Fibroblast of skin of scalp (primary cell): ENCODE measurements around the gene MVP. TPM values are rescaled to one million over a fixed set of nuclear protein-coding genes. Genes with fewer than 3 reads are reported as not detected.
A peak's percentile ranks its signal among the peaks of the same experiment; 100 is the strongest.
"Not testable (repeated sequence)": the region's sequence is repeated elsewhere in the genome, so short reads cannot be mapped to it uniquely, and the experiment has no call there.

Source experiments
- DNase-seq: peaks from one replicate; pipeline ENCODE4 v3.0.0-alpha.2; 2013
- polyA plus RNA-seq, 2 experiments: library from polyadenylated mRNA; unstranded; fragments of 120-200 nt; gene quantifications; one replicate each; pipeline ENCODE4 v1.2.1, GENCODE V29; 2013; ENCODE audit not compliant: insufficient read length in 2 of 2

Gene MVP
- 162 TPM for polyA plus RNA-seq (2013, experiment 1 of 2; ENCODE audit: insufficient read length)
- polyA plus RNA-seq (2013, experiment 2 of 2; ENCODE audit: insufficient read length) = 146 TPM

DNA sequence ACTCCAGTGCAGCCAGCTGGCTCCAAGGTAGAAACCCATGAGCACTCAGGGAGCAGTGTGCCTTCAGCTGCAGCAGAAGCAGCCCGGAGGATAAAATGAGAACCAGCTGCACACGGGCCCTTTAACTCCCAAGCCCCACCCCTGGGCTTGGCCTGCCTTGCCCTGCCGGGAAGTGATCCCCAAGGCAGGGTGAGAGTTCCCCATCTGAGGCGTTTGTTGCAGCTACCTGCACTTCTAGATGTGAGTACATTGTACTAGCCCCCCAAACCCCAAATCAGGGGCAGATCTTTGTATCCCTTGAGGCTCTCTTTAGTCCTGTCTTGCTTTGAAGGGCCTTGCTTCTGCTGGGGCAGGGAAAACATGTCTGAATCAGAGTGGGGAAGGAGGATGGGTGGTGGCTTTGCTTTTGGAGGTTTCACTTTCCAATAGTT lies at the start of gene MVP:
TSS of gene MVP (plus strand) at position 192 of the 431 bp plus-strand sequence. CDS start 10,088 bp downstream, outside the sequence.
- peak; percentile 72 for DNase-seq

DNA sequence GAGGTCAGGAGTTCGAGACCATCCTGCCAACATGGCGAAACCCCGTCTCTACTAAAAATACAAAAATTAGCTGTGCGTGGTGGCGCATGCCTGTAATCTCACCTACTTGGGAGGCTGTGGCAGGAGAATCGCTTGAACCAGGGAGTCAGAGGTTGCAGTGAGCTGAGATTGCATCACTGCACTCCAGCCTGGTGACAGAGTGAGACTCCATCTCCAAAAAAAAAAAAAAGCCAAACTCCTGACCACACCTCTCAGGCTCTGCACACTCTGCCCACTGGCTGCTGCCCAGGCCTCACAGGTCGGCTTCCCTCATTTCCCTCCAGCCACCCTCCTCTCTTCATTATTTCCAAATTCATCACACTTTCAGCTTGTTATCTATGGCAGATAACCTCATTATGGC lies 47.9 kb upstream of the MVP start:
- not testable (repeated sequence) for DNase-seq

DNA sequence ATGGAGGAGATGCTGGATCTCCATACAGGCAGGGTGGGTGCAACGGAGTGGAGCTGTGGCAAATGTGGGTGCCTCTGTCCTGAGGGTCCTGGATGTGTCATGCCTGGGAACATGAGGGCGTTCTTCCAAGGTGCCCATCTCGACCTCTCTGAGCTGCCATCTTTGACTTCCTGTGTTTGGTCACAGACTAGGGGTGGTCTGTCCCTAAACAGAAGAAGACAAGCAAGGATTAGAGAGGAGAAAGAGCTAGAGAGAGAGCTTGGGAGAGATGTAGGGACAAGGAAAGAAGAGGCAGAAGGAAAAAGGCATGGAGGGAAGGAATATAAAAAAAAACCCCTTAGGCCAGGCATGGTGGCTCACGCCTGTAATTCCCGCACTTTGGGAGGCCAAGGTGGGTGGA lies 45.5 kb upstream of the MVP start:
- no peak for DNase-seq

DNA sequence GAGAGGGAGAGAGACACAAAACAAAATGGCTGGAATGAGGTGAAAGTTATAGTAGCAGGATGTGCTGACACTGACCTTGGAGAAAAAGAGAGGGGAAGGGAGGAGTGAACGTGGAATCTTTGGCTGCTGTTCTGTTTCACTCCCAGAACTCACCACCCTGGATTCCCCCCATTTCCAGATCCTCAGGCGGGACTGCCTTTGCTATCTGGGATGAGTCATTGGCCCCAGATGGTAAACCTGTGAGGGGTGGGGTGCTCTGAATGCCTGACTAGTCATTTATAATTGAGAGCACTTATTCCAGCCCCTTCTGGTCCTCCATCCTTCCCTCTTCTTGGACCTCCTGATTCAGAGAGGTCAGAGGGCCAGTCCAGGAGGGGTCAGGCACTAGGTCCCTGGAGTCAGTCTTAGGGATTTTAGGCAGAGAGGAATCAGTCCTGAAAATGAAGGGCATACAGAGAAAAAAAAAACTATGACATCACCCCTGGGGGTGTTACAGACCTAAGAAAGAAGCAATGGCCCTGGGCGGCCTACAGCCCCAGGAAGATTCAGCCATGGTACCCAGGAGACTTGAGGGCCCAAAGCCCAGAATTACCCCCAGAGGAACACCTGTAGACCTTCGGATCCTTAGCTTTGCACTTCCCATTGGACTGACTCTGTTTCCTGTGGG lies 44.4 kb upstream of the MVP start:
- peak; percentile 23 for DNase-seq

DNA sequence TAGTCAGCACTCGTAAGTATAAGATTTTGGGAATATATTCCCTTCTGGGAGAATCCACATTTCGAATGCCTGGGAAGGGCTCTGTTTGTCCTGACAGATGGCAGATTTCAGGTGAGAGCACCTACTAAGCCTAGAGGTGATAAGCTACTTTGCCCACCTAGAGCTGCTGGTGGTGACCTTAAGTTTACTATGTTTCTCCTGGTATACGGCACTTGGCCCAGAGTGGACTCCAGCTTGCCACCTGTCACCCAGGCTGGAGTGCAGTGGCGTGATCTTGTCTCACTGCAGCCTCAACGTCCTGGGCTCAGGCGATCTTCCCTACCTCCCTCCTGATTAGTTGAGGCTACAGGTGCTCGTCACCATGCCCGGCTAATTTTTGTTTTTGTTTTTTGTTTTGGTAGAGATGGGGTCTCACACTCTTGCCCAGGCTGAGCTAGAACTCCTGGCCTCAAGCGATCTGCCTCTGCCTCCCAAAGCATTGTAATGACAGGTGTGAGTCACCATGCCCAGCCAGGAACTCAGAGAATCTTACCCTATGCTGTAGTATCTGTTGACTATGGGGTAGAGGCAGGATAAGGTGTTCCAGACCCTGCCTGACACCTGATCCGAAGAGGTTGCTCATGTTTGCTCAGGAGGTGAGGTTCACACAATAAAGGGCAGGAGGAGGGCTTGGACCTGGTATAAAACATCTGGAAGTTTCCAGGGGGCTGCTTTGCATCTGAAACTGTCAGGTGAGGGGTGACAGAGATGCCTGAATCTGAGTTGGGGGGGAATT lies 42.5 kb upstream of the MVP start, which contains the start of gene ZG16:
TSS of gene ZG16 (plus strand) at position 681 of the 775 bp plus-strand sequence. CDS start 1,011 bp downstream, outside the sequence.
- DNase-seq = no peak

DNA sequence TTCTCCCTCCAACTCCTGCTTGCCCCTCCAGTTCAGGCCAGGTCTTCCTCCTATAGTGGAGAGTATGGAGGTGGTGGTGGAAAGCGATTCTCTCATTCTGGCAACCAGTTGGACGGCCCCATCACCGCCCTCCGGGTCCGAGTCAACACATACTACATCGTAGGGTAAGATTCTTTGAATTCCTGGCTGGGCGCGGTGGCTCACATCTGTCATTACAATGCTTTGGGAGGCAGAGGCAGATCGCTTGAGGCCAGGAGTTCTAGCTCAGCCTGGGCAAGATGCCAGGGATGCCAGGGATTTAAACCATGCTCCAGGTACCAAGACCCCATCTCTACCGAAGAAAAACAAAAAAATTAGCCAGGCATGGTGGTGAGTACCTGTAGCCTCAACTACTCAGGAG lies 40.8 kb upstream of the MVP start:
- peak; percentile 29 for DNase-seq

DNA sequence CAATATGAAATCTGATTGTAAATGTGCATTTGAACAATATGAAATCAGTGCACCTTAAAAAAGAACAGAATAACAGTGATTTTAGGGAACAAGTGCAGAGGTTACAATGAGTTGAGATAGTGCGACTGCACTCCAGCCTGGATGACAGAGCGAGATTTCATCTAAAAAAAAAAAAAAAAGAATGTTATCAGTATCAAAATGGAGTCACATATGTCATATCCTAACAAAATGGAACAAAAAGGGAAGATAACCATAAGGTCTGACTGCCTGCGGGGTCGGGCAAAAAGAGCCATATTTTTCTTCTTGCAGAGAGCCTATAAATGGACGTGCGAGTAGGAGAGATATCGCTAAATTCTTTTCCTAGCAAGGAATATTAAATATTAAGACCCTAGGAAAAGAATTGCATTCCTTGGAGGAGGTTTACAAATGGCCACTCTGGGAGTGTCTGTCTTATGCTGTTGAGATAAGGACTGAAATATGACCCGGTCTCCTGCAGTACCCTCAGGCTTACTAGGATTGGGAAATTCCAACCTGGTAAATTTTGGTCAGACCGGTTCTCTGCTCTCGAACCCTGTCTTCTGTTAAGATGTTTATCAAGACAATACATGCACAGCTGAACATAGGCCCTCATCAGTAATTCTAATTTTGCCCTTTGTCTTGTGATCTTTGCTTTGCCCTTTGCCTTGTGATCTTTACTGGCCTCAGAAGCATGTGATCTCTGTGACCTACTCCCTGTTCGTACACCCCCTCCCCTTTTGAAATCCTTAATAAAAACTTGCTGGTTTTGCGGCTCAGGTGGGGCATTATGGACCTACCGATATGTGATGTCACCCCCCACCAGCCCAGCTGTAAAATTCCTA lies 36.9 kb upstream of the MVP start:
- not testable (repeated sequence) for DNase-seq

DNA sequence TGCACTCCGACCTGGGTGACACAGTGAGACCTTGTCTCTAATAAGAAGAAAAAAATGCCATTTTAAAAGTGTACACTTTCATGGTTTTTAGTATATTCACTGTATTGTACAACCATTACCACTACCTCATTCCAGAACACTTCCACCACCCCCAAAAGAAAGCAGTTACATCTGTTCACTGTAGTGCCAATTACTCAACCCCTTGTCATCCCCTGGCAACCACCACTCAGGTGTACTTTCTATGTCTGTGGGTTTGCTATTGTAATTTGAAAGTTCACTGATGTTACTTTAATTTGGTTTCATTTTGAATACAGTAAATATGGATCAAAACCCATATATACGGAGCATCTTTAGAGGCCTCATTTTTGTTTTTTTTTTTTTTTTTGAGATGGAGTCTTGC lies 36.1 kb upstream of the MVP start:
- DNase-seq = no peak

DNA sequence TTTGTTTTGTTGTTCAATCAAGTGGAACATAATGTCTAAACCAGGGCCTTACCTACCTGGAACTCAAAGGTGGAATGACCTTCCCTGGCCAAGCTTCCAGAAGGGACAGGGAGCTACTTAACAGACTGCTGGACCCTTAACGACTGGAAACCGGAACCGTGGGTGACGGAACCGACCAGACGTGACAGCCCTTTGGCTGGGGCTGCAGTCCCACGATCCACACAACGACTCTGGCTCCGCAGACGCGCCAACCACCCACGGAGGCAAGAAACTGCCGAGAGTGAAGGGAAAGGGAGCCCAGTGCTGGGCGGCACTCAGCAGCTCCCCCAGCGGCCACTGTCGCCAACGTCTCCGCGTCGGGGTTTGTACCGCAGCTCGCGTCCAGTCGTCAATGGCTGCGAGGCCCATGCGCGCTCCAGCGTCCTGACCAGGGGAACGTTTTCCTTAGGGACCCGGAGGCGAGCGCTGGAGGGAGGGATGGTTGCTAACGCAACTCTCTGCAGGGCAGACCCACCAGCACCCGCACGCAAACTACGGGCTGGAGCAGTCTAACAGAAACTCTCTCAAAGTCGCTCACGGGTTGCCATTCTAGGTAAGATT lies 35.3 kb upstream of the MVP start:
- peak; percentile 64 for DNase-seq

DNA sequence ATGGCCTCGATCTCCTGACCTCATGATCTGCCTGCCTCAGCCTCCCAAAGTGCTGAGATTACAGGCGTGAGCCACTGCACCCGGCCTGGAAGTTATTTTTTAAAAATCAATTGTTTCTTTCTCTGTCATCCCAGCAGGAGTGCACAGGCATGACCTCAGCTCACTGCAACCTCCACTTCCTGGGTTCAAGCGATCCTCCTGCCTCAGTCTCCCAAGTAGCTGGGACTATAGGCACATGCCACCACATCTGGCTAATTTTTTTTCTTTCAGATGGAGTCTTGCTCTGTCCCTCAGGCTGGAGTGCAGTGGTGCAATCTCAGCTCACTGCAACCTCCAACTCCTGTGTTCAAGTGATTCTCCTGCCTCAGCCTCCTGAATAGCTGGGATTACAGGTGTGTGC lies 33.1 kb upstream of the MVP start:
- DNase-seq = not testable (repeated sequence)

DNA sequence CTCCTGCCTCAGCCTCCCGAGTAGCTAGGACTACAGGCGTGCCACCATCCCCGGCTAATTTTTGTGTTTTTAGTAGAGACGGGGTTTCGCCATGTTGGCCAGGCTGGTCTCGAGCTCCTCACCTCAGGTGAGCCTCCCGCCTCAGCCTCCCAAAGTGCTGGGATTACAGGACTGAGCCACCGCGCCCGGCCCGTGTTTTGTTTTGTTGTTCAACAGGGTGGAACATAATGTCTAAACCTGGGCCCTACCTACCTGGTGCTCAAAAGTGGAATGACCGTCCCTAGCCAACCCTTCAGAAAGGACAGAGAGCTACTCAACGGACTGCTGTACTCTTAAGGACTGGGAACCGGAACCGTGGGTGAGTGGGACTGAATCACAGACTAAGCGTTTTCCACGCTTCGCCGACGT lies 30.5 kb upstream of the MVP start:
- no peak for DNase-seq

DNA sequence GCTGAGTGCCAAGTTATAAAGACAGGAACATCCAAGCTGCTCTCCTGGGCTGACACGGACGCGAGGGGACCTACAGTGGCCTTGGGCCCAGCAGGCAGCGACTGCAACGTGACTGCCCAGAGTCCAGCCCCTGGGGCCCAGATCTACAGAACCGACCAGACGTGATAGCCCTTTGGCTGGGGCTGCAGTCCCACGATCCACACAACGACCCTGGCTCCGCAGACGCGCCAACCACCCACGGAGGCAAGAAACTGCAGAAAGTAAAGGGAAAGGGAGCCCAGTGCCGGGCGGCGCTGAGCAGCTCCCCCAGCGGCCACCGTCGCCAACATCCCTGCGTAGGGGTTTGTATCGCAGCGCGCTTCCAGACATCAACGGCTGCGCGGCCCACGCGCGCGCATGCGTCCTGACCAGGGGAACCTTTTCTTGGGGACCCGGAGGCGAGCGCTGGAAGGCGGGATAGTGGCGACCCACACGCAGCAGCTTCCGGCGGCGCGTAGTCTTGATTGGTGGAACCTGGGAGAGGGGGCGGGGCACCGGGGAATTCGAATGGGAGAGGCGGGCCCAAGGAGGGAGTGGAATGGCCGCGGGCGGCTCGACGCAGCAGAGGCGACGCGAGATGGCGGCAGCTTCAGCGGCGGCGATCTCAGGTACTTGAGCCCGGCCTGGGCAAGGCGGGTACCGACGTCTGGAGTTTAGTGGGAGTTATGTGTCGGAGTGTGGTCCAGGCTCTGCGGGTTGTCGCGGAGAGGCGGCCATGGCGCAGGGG lies 29.9 kb upstream of the MVP start, which contains the start of gene KIF22:
TSS of gene KIF22 (plus strand) at position 569 of the 766 bp plus-strand sequence. CDS start at position 578, 9 bp downstream.
- peak; percentile 99 for DNase-seq

DNA sequence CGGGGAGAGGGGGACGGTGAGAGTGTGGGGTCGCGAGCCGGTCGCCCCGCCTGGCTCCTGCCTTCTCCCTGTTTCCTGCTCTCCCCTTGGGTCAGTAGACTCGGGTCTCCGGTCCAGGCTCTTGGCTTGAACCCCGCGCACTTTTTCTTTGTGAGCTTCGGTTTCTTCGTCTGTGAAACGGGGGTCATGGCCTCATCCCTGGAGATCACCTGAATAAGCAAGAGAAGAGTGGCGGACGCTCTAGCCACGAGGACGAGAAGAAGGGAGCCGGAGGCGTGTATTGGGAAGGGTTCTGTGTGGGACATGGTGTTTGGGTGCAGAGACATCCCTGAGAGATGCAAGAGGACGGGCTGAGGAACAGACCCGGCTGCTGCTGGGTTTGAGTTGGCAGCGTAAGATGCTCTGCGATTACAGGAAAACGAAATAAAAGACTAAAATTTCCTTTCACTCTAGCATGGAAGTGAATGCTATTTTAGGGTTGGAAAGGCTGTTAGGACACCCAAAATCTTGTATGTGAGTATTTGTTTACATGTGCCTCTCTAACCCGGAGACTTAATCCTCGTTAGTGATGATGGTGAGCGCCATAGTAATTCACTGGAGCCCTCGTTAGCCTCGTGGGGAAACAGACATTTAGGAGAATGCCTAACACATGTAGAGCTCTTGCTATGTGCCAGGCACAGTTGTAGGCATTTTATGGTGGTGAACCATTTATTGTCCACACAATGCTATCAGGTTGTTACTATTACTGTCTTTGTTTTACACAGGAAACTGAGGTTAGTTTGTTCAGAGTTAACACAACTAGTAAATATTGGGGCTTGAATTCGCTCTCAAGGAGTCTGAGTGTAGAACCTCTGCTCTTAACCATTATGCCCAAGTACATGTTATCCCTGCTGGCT lies 29.1 kb upstream of the MVP start:
- DNase-seq = no peak

DNA sequence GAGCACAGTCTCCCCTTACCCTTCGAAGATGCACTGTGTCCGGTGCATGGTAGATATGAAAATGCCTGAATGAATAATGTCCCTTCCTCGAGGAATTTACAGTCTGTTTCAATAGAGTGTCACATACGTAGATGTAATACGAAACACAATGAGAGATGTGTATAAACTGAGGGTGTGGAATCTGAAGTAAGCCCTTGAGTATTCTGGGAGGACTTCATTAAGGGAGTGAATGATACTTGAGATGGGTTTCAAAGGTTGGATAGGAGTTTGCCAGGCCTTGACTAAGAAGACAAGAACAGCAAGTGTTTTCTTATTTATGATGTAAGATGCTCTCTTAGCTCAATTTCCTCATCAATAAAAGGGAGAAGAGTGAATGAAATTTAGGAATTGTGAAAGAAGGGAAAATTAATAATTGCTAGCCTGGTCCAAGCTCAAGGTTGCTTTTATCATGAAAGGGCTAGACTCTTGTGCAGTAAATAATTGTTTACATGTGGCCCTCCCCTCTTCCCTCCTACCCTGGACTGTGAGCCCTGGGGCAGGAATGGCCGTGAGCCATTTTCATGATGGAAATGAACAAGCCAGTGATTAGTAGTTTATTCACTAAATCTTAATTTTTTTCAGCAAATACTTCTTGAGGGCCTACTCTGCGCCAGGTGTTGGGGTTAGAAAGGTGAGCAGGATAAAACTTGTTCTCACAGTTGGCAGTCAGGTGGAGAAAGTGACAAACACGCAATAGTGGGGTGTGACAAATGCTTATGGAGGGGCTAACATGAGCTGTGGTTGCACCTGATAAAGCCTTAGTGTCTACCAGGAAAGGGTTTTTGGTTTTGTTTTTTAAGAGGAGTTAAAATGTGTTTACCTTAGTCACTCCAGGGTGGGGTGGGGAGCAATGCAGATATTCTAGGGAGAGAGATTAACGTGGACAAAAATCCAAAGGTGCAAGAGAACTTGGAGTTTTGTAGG lies 28.1 kb upstream of the MVP start:
- no peak for DNase-seq

DNA sequence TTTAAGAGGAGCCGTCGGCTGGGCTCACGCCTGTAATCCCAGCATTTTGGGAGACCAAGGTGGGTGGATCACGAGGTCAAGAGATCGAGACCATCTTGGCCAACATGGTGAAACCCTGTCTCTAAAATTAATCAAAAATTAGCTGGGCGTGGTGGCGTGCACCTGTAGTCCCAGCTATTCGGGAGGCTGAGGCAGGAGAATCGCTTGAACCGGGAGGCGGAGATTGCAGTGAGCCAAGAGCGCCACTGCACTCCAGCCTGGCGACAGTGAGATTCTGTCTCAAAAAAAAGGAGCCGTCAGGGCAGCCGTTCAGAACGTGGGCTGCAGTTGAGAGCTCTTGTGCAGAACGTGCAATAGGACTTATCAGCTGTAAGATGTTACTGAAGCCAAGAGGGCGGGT lies 27.1 kb upstream of the MVP start:
- DNase-seq = not testable (repeated sequence)

DNA sequence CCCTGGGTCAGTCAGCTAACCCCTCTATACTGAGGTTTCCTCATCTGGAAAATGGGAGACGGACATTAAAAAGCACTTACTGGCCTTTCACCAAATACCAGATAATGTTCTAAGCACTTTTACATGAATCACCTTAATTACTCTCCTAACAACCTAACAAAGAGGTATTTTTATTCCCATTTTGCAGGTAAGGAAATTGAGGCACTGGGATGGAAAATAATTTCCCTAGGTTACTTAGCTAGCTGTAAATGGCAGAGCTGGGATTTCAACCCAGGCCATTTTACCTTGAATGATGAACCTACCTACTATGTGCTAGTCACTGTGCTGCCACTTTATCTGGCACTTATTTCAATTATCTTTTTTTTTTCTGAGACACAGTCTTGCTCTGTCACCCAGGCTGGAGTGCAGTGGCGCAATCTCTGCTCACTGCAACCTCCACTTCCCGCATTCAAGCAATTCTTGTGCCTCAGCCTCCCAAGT lies 26.0 kb upstream of the MVP start:
- DNase-seq = no peak

DNA sequence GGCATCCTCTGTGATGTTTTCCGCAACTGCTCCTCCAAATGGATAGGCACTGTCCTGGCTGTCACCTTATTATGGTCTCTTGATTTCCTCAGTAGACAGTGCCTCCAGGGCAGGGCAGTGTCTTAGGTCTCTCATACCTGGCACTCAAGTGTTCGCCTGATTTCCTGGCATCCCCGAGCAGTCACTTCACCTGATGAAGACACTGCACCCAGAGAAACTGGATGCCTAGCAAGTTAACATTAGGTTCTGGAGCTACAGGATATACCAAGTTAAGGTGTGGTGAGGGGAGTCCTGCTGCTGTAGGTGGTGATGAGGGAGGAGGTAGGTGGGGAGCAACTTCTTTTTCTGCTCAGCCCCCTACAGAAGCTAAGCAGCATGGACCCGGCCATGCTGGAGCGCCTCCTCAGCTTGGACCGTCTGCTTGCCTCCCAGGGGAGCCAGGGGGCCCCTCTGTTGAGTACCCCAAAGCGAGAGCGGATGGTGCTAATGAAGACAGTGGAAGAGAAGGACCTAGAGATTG lies 17.8 kb upstream of the MVP start:
- no peak for DNase-seq

DNA sequence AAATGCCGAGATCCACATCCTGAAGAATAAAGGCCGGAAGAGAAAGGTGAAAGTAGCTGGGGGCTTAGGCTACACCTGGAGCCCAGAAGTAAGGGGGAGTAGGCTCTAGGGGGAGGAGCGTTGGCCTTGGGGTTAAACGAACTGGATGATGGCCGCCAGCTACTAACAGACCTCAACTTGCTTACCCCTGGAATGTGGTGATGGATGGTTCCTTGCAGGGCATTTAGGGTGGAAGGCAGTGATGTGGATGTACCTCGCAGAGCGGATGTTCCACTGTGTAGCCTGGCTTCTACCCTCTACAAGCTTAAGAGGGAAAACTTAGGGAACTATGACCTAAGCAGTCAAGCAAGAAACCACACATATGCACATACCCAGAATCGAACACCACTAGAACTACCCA lies 16.2 kb upstream of the MVP start:
- no peak for DNase-seq
